H9 (cell line): Measurements from ENCODE around the gene FBLN1. TPM values are rescaled to one million over a fixed set of nuclear protein-coding genes. Genes with fewer than 3 reads are reported as not detected.

Experiments
- DNase-seq: peaks from one replicate; pipeline ENCODE4 v3.0.0-alpha.2; 2017
- H2AFZ ChIP-seq: one replicate; pipeline ENCODE4 v1.6.1; 2013; ENCODE audit warnings: mild to moderate bottlenecking, low read length, control low read depth, moderate library complexity
- H2AK5ac ChIP-seq: 2 replicates; pipeline ENCODE4 v1.6.1; 2013; ENCODE audit warnings: low read length, control low read depth, mixed read lengths; ENCODE audit not compliant: insufficient read length
- H2BK120ac ChIP-seq: one replicate; pipeline ENCODE4 v1.6.1; 2013; ENCODE audit warnings: low read depth, mild to moderate bottlenecking, low read length, control low read depth, inconsistent platforms; ENCODE audit not compliant: poor library complexity, severe bottlenecking
- H2BK12ac ChIP-seq: 2 replicates; pipeline ENCODE4 v1.6.1; 2013; ENCODE audit warnings: low read length, control low read depth, mixed read lengths, low read depth; ENCODE audit not compliant: insufficient read length
- H2BK15ac ChIP-seq: 2 replicates; pipeline ENCODE4 v1.6.1; 2013; ENCODE audit warnings: low read depth, low read length, control low read depth
- H2BK20ac ChIP-seq: one replicate; pipeline ENCODE4 v1.6.1; 2013; ENCODE audit warnings: low read depth, mild to moderate bottlenecking, low read length, control low read depth, inconsistent platforms; ENCODE audit not compliant: poor library complexity, severe bottlenecking
- H2BK5ac ChIP-seq: 2 replicates; pipeline ENCODE4 v1.6.1; 2013; ENCODE audit warnings: low read length, control low read depth, mixed read lengths; ENCODE audit not compliant: insufficient read length
- H3K14ac ChIP-seq: 2 replicates; pipeline ENCODE4 v1.6.1; 2013; ENCODE audit warnings: low read length, control low read depth; ENCODE audit not compliant: insufficient read depth
- H3K18ac ChIP-seq: 2 replicates; pipeline ENCODE4 v1.6.1; 2013; ENCODE audit warnings: low read depth, mild to moderate bottlenecking, mixed read lengths, low read length, control low read depth; ENCODE audit not compliant: insufficient read length
- H3K23ac ChIP-seq: 2 replicates; pipeline ENCODE4 v1.6.1; 2013; ENCODE audit warnings: low read length, control low read depth, mixed read lengths, low read depth; ENCODE audit not compliant: insufficient read length
- H3K23me2 ChIP-seq: 2 replicates; pipeline ENCODE4 v1.6.1; 2013; ENCODE audit warnings: low read depth, mild to moderate bottlenecking, mixed read lengths, low read length, control low read depth; ENCODE audit not compliant: insufficient read length, poor library complexity, severe bottlenecking
- H3K27ac ChIP-seq: 2 replicates; pipeline ENCODE4 v1.5.1; 2013; ENCODE audit warnings: low read length, control low read depth, mixed read lengths, low read depth; ENCODE audit not compliant: insufficient read length
- H3K27me3 ChIP-seq: 2 replicates; pipeline ENCODE4 v1.6.1; 2013; ENCODE audit warnings: low read length, control low read depth, inconsistent platforms; ENCODE audit not compliant: insufficient read depth
- H3K4ac ChIP-seq: 2 replicates; pipeline ENCODE4 v1.6.1; 2013; ENCODE audit warnings: low read depth, mild to moderate bottlenecking, control low read depth, inconsistent platforms, low read length, moderate library complexity
- H3K4me1 ChIP-seq: 2 replicates; pipeline ENCODE4 v1.6.1; 2013; ENCODE audit warnings: low read length, control low read depth, inconsistent platforms; ENCODE audit not compliant: insufficient read depth
- H3K4me2 ChIP-seq: 2 replicates; pipeline ENCODE4 v1.6.1; 2013; ENCODE audit warnings: low read length, control low read depth, mixed read lengths; ENCODE audit not compliant: insufficient read length, insufficient read depth
- H3K56ac ChIP-seq: 2 replicates; pipeline ENCODE4 v1.6.1; 2013; ENCODE audit warnings: low read depth, mild to moderate bottlenecking, mixed read lengths, low read length, control low read depth; ENCODE audit not compliant: insufficient read length
- H3K79me1 ChIP-seq: 2 replicates; pipeline ENCODE4 v1.6.1; 2013; ENCODE audit warnings: low read depth, mild to moderate bottlenecking, moderate library complexity, low read length, control low read depth, inconsistent platforms; ENCODE audit not compliant: insufficient read depth, poor library complexity, severe bottlenecking
- H3K79me2 ChIP-seq: 2 replicates; pipeline ENCODE4 v1.6.1; 2013; ENCODE audit warnings: low read length, control low read depth, inconsistent platforms; ENCODE audit not compliant: insufficient read depth
- H3K9ac ChIP-seq: 2 replicates; pipeline ENCODE4 v1.6.1; 2013; ENCODE audit warnings: low read length, control low read depth, mixed read lengths; ENCODE audit not compliant: insufficient read length; ENCODE audit errors: extremely low read depth
- H3K9me3 ChIP-seq: one replicate; pipeline ENCODE4 v1.6.1; 2013; ENCODE audit warnings: low read depth, low read length, inconsistent platforms; ENCODE audit not compliant: control insufficient read depth
- H3T11ph ChIP-seq: one replicate; pipeline ENCODE4 v1.6.1; 2013; ENCODE audit warnings: mild to moderate bottlenecking, low read length, control low read depth, inconsistent platforms
- H4K20me1 ChIP-seq: one replicate; pipeline ENCODE4 v1.6.1; 2013; ENCODE audit not compliant: control insufficient read depth, insufficient read length, insufficient read depth
- H4K5ac ChIP-seq: 2 replicates; pipeline ENCODE4 v1.6.1; 2013; ENCODE audit warnings: low read depth, mild to moderate bottlenecking, mixed read lengths, low read length, control low read depth; ENCODE audit not compliant: insufficient read length
- H4K8ac ChIP-seq: replicated peaks from 2 replicates; pipeline ENCODE4 v1.6.1; 2013; ENCODE audit warnings: low read length, control low read depth, mixed read lengths, low read depth; ENCODE audit not compliant: insufficient read length
- H4K91ac ChIP-seq: 2 replicates; pipeline ENCODE4 v1.6.1; 2013; ENCODE audit warnings: low read depth, mild to moderate bottlenecking, moderate library complexity, mixed read lengths, low read length, control low read depth; ENCODE audit not compliant: insufficient read length
- H3K27ac Mint-ChIP-seq, 3 experiments: 2 replicates in 2 of 3; 3 replicates in 1 of 3; pipeline ENCODE4 v1.8.0; 2020 to 2021; ENCODE audit warnings: mixed read lengths in 3 of 3, mild to moderate bottlenecking in 1 of 3, moderate library complexity in 1 of 3
- H3K27me3 Mint-ChIP-seq: 2 replicates; pipeline ENCODE4 v1.8.0; 2021; ENCODE audit warnings: low read depth, mild to moderate bottlenecking, moderate library complexity, mixed read lengths
- H3K36me3 Mint-ChIP-seq, 3 experiments: 2 replicates in 2 of 3; 3 replicates in 1 of 3; pipeline ENCODE4 v1.8.0; 2020 to 2021; ENCODE audit warnings: low read depth in 3 of 3, mixed read lengths in 3 of 3; ENCODE audit not compliant: insufficient read depth in 1 of 3
- H3K4me1 Mint-ChIP-seq, 2 experiments: 2 replicates each; pipeline ENCODE4 v1.8.0; 2020; ENCODE audit warnings: mixed read lengths in 2 of 2
- H3K4me3 Mint-ChIP-seq, 2 experiments: 2 replicates in 1 of 2; 3 replicates in 1 of 2; pipeline ENCODE4 v1.8.0; 2020 to 2021; ENCODE audit warnings: mild to moderate bottlenecking in 2 of 2, mixed read lengths in 2 of 2, moderate library complexity in 1 of 2
- H3K9me3 Mint-ChIP-seq, 2 experiments: 2 replicates in 1 of 2; 3 replicates in 1 of 2; pipeline ENCODE4 v1.8.0; 2020; ENCODE audit warnings: mild to moderate bottlenecking in 2 of 2, mixed read lengths in 2 of 2, moderate library complexity in 1 of 2
- WGBS: extraction: QIAGEN DNeasy Blood & Tissue Kit; methylation state at CpG from one replicate; pipeline ENCODE4 v1.1.7; 2013; ENCODE audit warnings: missing lambda C conversion rate, low lambda C conversion rate, mixed read lengths; ENCODE audit not compliant: insufficient read length; ENCODE audit errors: extremely low coverage; 5-methylcytosine and 5-hydroxymethylcytosine counted together
- total RNA-seq: library from RNA; stranded (reverse); gene quantifications from 2 replicates; pipeline ENCODE4 v1.2.1, GENCODE V29; 2021
- TF ChIP-seq, protein P1 (sequence below): fragments of 200-600 bp; sonication (generic); conservative IDR thresholded peaks from 3 replicates; pipeline ENCODE4 v1.8.0; 2021; ENCODE audit warnings: antibody characterized with exemption, mild to moderate bottlenecking

FBLN1 gene
- total RNA-seq, 1 experiment from 2014 or later: 140 TPM

GRCh38 chr22:45521178-45521577, 18.5 kb downstream of the FBLN1 start:
- Histone ChIP-seq H3K9ac (no peak overlapping the region), H3K79me2 (no peaks in the 10 kb centered on the region; the same call in 1 of the 2 replicates), H3K4ac (no peak overlapping the region), H3T11ph (no peak overlapping the region), H2BK15ac (no peak overlapping the region), H3K18ac (no peak overlapping the region), H2BK5ac (no peak overlapping the region), H2AFZ (no peak overlapping the region), H2BK120ac (no peak overlapping the region), H2BK20ac (no peak overlapping the region), H3K27me3 (no peaks in the 10 kb centered on the region), H3K79me1 (no peaks in the 10 kb centered on the region), H4K8ac (no peak overlapping the region), H2BK12ac (no peak overlapping the region), H2AK5ac (no peak overlapping the region), H3K4me2 (no peak overlapping the region), H4K5ac (no peak overlapping the region), H3K23me2 (no peaks in the 10 kb centered on the region), H3K23ac (no peak overlapping the region), H3K4me1 (no peaks in the 10 kb centered on the region; the same call in 1 of the 2 replicates), H3K14ac (no peak overlapping the region), H3K27ac (no peak overlapping the region), H3K9me3 (no peaks in the 10 kb centered on the region), H4K91ac (no peak overlapping the region), H4K20me1 (no peaks in the 10 kb centered on the region), H3K56ac (no peak overlapping the region)
- no CpG with 5 or more reads among the region's 5 CpGs for WGBS
- Mint-ChIP-seq H3K4me3 (no peak overlapping the region), H3K27me3 (no peaks in the 10 kb centered on the region), H3K36me3 (peaks cover 22 to 69% (median 49%) of the 10 kb centered on the region in 3 experiments; a peak in 6 of 7 replicates), H3K27ac (no peak overlapping the region), H3K4me1 (peaks cover 14 to 15% of the 10 kb centered on the region in 2 experiments), H3K9me3 (no peaks in the 10 kb centered on the region)
- DNase-seq: no peak
- TF ChIP-seq, protein P1, sequence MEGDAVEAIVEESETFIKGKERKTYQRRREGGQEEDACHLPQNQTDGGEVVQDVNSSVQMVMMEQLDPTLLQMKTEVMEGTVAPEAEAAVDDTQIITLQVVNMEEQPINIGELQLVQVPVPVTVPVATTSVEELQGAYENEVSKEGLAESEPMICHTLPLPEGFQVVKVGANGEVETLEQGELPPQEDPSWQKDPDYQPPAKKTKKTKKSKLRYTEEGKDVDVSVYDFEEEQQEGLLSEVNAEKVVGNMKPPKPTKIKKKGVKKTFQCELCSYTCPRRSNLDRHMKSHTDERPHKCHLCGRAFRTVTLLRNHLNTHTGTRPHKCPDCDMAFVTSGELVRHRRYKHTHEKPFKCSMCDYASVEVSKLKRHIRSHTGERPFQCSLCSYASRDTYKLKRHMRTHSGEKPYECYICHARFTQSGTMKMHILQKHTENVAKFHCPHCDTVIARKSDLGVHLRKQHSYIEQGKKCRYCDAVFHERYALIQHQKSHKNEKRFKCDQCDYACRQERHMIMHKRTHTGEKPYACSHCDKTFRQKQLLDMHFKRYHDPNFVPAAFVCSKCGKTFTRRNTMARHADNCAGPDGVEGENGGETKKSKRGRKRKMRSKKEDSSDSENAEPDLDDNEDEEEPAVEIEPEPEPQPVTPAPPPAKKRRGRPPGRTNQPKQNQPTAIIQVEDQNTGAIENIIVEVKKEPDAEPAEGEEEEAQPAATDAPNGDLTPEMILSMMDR: no peak
